ENCODE results near the gene SLCO2A1. TPM values are rescaled to one million over a fixed set of nuclear protein-coding genes. Genes with fewer than 3 reads are reported as not detected.

The SLCO2A1 gene
- total RNA-seq, 1 donor from 2014 or later: 1.0 TPM

- H3K4me1 Mint-ChIP-seq (ENCODE audit: low read depth): peaks cover 29% of the 10 kb centered on the region
- no peaks in the 10 kb centered on the region for H3K36me3 Mint-ChIP-seq (ENCODE audit: low read depth)
- H3K9me3 Mint-ChIP-seq (ENCODE audit: low read depth): no peaks in the 10 kb centered on the region
- H3K4me3 Mint-ChIP-seq (ENCODE audit: unreplicated experiment): no peak overlapping the region
- no peak overlapping the region for H3K27ac Mint-ChIP-seq (ENCODE audit: unreplicated experiment)
- H3K27me3 Mint-ChIP-seq (ENCODE audit: low read depth): no peaks in the 10 kb centered on the region
- no peak for DNase-seq (ENCODE audit: low spot score)
- no peak for TF ChIP-seq CTCF (IDR thresholded peaks at IDR 0.05)
These were observed 25.9 kb upstream of the SLCO2A1 start for GRCh38 chr3:134055661-134056060.

- DNase-seq (ENCODE audit: low spot score): no peak
- TF ChIP-seq CTCF (IDR thresholded peaks at IDR 0.05): no peak
- H3K36me3 Mint-ChIP-seq (ENCODE audit: low read depth): no peaks in the 10 kb centered on the region
- H3K27me3 Mint-ChIP-seq (ENCODE audit: low read depth): no peaks in the 10 kb centered on the region
- no peaks in the 10 kb centered on the region for H3K9me3 Mint-ChIP-seq (ENCODE audit: low read depth)
- H3K4me3 Mint-ChIP-seq (ENCODE audit: unreplicated experiment): no peak overlapping the region
- H3K27ac Mint-ChIP-seq (ENCODE audit: unreplicated experiment): no peak overlapping the region
- peaks cover 21% of the 10 kb centered on the region for H3K4me1 Mint-ChIP-seq (ENCODE audit: low read depth)
These were observed 25.2 kb upstream of the SLCO2A1 start for GRCh38 chr3:134054881-134055280.

- H3K4me3 Mint-ChIP-seq (ENCODE audit: unreplicated experiment): no peak overlapping the region
- no peak for DNase-seq (ENCODE audit: low spot score)
- peaks cover 15% of the 10 kb centered on the region for H3K4me1 Mint-ChIP-seq (ENCODE audit: low read depth)
- H3K27me3 Mint-ChIP-seq (ENCODE audit: low read depth): no peaks in the 10 kb centered on the region
- no peaks in the 10 kb centered on the region for H3K36me3 Mint-ChIP-seq (ENCODE audit: low read depth)
- TF ChIP-seq CTCF (IDR thresholded peaks at IDR 0.05): no peak
- H3K27ac Mint-ChIP-seq (ENCODE audit: unreplicated experiment): no peak overlapping the region
- H3K9me3 Mint-ChIP-seq (ENCODE audit: low read depth): no peaks in the 10 kb centered on the region
These were observed 24.5 kb upstream of the SLCO2A1 start for GRCh38 chr3:134054231-134054630.

- no peak for TF ChIP-seq CTCF (IDR thresholded peaks at IDR 0.05)
- H3K36me3 Mint-ChIP-seq (ENCODE audit: low read depth): no peaks in the 10 kb centered on the region
- H3K27me3 Mint-ChIP-seq (ENCODE audit: low read depth): no peaks in the 10 kb centered on the region
- H3K27ac Mint-ChIP-seq (ENCODE audit: unreplicated experiment): no peak overlapping the region
- no peak overlapping the region for H3K4me3 Mint-ChIP-seq (ENCODE audit: unreplicated experiment)
- no peak for DNase-seq (ENCODE audit: low spot score)
- H3K4me1 Mint-ChIP-seq (ENCODE audit: low read depth): peaks cover 9% of the 10 kb centered on the region
- H3K9me3 Mint-ChIP-seq (ENCODE audit: low read depth): no peaks in the 10 kb centered on the region
These were observed 22.6 kb upstream of the SLCO2A1 start for GRCh38 chr3:134052370-134052769.

- TF ChIP-seq CTCF (IDR thresholded peaks at IDR 0.05): no peak
- Mint-ChIP-seq H3K36me3 (ENCODE audit: low read depth) (peaks cover 6% of the 10 kb centered on the region), H3K4me1 (ENCODE audit: low read depth) (no peaks in the 10 kb centered on the region), H3K27ac (ENCODE audit: unreplicated experiment) (no peak overlapping the region), H3K9me3 (ENCODE audit: low read depth) (peaks cover 9% of the 10 kb centered on the region), H3K4me3 (ENCODE audit: unreplicated experiment) (no peak overlapping the region), H3K27me3 (ENCODE audit: low read depth) (no peaks in the 10 kb centered on the region)
- DNase-seq (ENCODE audit: low spot score): no peak
These were observed 20.0 kb upstream of the SLCO2A1 start for GRCh38 chr3:134049676-134050075.
